ENCODE results near the gene CBFA2T3. TPM values are rescaled to one million over a fixed set of nuclear protein-coding genes. Genes with fewer than 3 reads are reported as not detected.

Gene CBFA2T3
- total RNA-seq, 4 donors from 2014 or later, result 1.4 to 5.8 (median 1.5) TPM

DNA sequence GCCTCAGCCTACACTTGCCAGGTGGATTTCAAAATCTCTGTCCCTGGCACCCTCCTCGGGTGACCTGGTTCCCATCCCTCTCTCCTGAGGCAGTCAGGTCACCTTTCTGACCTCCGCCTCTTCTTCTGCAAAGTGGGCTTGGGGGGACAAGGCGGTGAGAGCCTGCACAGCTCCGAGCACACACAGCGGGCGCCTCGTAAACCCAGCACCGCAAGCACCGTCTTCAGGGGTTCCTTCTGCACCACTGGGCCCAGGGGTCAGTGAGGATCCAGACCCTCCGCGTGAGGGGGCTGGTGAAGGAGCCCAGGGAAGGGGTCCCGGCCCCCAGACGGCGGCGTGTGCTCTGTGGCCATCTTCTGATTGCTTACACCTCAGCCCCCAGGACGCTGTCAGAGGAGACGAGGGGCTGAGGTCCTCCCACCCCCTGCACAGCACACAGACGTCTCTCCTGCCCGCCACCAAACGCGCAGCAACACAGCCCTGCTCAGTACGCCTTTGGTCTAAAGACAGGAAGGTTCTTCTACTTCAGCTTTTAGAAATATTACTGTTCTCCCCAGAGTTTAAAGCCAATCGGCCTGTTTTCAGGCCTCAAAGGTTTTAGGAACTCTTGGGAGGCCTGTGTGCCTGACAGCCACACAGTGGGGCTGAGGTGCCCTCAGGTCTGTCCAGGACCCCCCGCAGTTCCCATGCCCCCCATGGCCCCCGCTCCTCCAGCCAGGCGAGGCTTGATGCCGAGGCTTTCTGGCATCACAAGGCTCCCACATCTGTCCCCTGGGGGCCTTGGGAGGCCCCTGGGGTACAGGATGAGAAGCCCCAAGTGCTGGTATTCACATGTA is 2.7 kb downstream of the CBFA2T3 start:
- Histone ChIP-seq H3K4me3 (no peak overlapping the region), H3K27ac (no peak overlapping the region), H3K27me3 (peaks cover 99% of the 10 kb centered on the region), H3K4me1 (peaks cover 0 to 17% (median 8%) of the 10 kb centered on the region in 3 donors), H3K9me3 (no peaks in the 10 kb centered on the region), H3K36me3 (no peaks in the 10 kb centered on the region)
- no peak for ATAC-seq
- TF ChIP-seq POLR2AphosphoS5 (IDR thresholded peaks at IDR 0.05), result no peak
- no peak for TF ChIP-seq POLR2A (IDR thresholded peaks at IDR 0.05)
- TF ChIP-seq EP300 (IDR thresholded peaks at IDR 0.05), result no peak
- TF ChIP-seq, protein P1, sequence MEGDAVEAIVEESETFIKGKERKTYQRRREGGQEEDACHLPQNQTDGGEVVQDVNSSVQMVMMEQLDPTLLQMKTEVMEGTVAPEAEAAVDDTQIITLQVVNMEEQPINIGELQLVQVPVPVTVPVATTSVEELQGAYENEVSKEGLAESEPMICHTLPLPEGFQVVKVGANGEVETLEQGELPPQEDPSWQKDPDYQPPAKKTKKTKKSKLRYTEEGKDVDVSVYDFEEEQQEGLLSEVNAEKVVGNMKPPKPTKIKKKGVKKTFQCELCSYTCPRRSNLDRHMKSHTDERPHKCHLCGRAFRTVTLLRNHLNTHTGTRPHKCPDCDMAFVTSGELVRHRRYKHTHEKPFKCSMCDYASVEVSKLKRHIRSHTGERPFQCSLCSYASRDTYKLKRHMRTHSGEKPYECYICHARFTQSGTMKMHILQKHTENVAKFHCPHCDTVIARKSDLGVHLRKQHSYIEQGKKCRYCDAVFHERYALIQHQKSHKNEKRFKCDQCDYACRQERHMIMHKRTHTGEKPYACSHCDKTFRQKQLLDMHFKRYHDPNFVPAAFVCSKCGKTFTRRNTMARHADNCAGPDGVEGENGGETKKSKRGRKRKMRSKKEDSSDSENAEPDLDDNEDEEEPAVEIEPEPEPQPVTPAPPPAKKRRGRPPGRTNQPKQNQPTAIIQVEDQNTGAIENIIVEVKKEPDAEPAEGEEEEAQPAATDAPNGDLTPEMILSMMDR (IDR thresholded peaks at IDR 0.05), result no peak
- 33% methylated on average over 1 of the region's 27 CpGs; no CpG with 5 or more reads in 1 of the 2 donors for WGBS, 2 donors (ENCODE audit: low coverage in 1 of 2)

DNA sequence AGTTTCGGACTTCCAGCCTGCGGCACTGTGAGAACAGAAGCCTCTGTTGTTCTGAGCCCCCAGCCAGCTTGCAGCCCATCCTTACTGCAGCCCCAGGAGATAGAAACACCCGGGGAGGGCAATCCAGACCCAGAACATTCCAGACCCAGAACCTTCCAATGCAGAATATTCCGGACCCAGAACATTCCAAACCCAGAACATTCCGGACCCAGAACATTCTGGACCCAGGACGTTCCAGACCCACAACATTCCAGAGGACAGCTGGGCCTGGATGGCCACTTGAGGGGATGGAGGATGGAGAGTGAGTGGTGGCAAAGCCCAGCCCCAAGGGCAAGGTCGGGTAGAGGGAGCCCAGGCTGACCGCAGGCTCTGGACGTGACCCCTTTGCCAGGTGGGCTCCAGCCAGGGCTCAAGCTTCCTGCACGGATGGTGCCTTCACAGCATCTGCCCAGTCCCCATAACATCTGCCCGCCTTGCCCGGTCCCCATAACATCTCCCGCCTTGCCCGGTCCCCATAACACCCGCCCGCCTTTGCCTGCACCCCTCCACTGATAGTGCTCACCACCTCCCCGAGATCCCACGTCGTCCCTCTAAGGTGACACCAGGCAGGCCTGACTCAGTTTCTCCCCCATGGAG is 3.5 kb downstream of the CBFA2T3 start:
- TF ChIP-seq EP300 (IDR thresholded peaks at IDR 0.05) (no peak), POLR2AphosphoS5 (IDR thresholded peaks at IDR 0.05) (no peak), POLR2A (IDR thresholded peaks at IDR 0.05) (no peak)
- TF ChIP-seq, protein P1 (IDR thresholded peaks at IDR 0.05), result no peak
- no peaks in the 10 kb centered on the region for H3K36me3 ChIP-seq
- peaks cover 0 to 17% (median 8%) of the 10 kb centered on the region in 3 donors for H3K4me1 ChIP-seq
- ATAC-seq, result no peak
- WGBS, 2 donors (ENCODE audit: low coverage in 1 of 2), result 67 to 93% methylated on average over 1 to 13 of the region's 19 CpGs
- no peaks in the 10 kb centered on the region for H3K9me3 ChIP-seq
- no peak overlapping the region for H3K27ac ChIP-seq
- no peak overlapping the region for H3K4me3 ChIP-seq
- peaks cover 99% of the 10 kb centered on the region for H3K27me3 ChIP-seq

DNA sequence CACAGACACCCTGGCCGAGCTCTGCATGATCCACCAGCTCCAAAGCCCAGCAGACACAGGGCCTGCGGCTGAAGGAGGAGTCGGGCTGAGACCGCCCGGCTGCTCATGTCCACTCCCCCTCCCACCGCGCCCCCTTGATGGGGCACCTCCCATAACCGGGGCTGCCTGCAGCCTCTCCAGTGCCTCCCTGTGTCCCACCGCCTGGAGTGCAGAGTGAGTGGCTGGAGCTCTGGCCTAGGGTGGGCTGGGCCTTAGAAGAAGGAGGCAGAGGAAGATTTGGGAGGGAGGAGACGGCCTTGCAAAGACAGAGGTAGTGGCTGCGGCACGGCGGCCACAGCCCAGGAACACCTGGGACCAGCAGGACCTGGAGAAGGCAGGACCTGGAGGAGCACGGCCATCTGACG is 4.0 kb downstream of the CBFA2T3 start:
- Histone ChIP-seq H3K27ac (no peak overlapping the region), H3K36me3 (no peaks in the 10 kb centered on the region), H3K9me3 (no peaks in the 10 kb centered on the region), H3K4me1 (peaks cover 0 to 17% (median 8%) of the 10 kb centered on the region in 3 donors), H3K4me3 (no peak overlapping the region), H3K27me3 (peaks cover 99% of the 10 kb centered on the region)
- TF ChIP-seq EP300 (IDR thresholded peaks at IDR 0.05), result no peak
- TF ChIP-seq, protein P1 (IDR thresholded peaks at IDR 0.05), result no peak
- TF ChIP-seq POLR2A (IDR thresholded peaks at IDR 0.05), result no peak
- no peak for TF ChIP-seq POLR2AphosphoS5 (IDR thresholded peaks at IDR 0.05)
- WGBS, 2 donors (ENCODE audit: low coverage in 1 of 2), result 17 to 85% methylated on average over 2 to 6 of the region's 15 CpGs
- ATAC-seq, result no peak

- no peak for ATAC-seq
- no peak overlapping the region for H3K27ac ChIP-seq
- TF ChIP-seq, protein P1 (IDR thresholded peaks at IDR 0.05), result no peak
- TF ChIP-seq EP300 (IDR thresholded peaks at IDR 0.05) (no peak), POLR2A (IDR thresholded peaks at IDR 0.05) (no peak), POLR2AphosphoS5 (IDR thresholded peaks at IDR 0.05) (no peak)
- WGBS, 2 donors (ENCODE audit: low coverage in 1 of 2), result 29 to 33% methylated on average over 1 to 6 of the region's 6 CpGs
- peaks cover 0 to 13% (median 7%) of the 10 kb centered on the region in 3 donors for H3K4me1 ChIP-seq
- H3K36me3 ChIP-seq, result no peaks in the 10 kb centered on the region
- no peaks in the 10 kb centered on the region for H3K9me3 ChIP-seq
- peaks cover 99% of the 10 kb centered on the region for H3K27me3 ChIP-seq
- H3K4me3 ChIP-seq, result no peak overlapping the region
These were observed 4.7 kb downstream of the CBFA2T3 start for GRCh38 chr16:88972349-88972748.

Data from gastroesophageal sphincter (tissue), 4 donors.